H1 (cell line): Measurements from ENCODE around the gene PLXDC2.

Experiments
- HDAC6 ChIP-seq: IDR thresholded peaks from one replicate; pipeline ENCODE4 v1.7.1; 2012; ENCODE audit warnings: low read depth, mild to moderate bottlenecking, inconsistent platforms, low read length, moderate library complexity
- PHF8 ChIP-seq: fragments of 200-600 bp; sonication (generic); conservative IDR thresholded peaks from 2 replicates; pipeline ENCODE4 v1.7.1; 2012; ENCODE audit warnings: low read depth, mild to moderate bottlenecking, inconsistent platforms, low read length, moderate library complexity
- POLR2A ChIP-seq, 2 experiments: IDR thresholded peaks; 1 replicate in 1 of 2; 2 replicates in 1 of 2; pipeline ENCODE4 v1.6.1; 2011; ENCODE audit warnings: low read depth in 2 of 2, low read length in 2 of 2, mild to moderate bottlenecking in 2 of 2; ENCODE audit errors: control extremely low read depth in 1 of 2
- POLR2AphosphoS5 ChIP-seq: IDR thresholded peaks from 2 replicates; pipeline ENCODE4 v1.6.1; 2011; ENCODE audit warnings: low read depth, low read length
- RBBP5 ChIP-seq: IDR thresholded peaks from 2 replicates; pipeline ENCODE4 v1.7.1; 2012; ENCODE audit warnings: low read depth, mild to moderate bottlenecking, inconsistent platforms, low read length, moderate library complexity, borderline replicate concordance
- SIN3A ChIP-seq, 2 experiments: IDR thresholded peaks in 1 of 2; conservative IDR thresholded peaks in 1 of 2; 2 replicates each; pipeline ENCODE4 v1.6.1; 2011 to 2012; ENCODE audit warnings: low read length in 2 of 2, improper control_type of control experiment in 1 of 2, low read depth in 1 of 2, mild to moderate bottlenecking in 1 of 2
- SUZ12 ChIP-seq: fragments of 200-600 bp; sonication (generic); IDR thresholded peaks from 2 replicates; pipeline ENCODE4 v1.6.1; 2012; ENCODE audit warnings: mild to moderate bottlenecking, inconsistent platforms, low read length, moderate library complexity, mixed read lengths
- ZNF274 ChIP-seq: IDR thresholded peaks from 2 replicates; pipeline ENCODE4 v1.7.0; 2012; ENCODE audit warnings: low read length, borderline replicate concordance; ENCODE audit errors: extremely low read depth
- TF ChIP-seq, protein P1 (sequence below), 3 experiments: IDR thresholded peaks; 1 replicate in 2 of 3; 2 replicates in 1 of 3; pipeline versions ENCODE4 v1.5.1 to v1.6.1; 2011; ENCODE audit warnings: low read length in 3 of 3, mild to moderate bottlenecking in 3 of 3, inconsistent platforms in 2 of 3, low read depth in 1 of 3, moderate library complexity in 1 of 3; ENCODE audit not compliant: insufficient read depth in 1 of 3; ENCODE audit errors: control extremely low read depth in 1 of 3

DNA sequence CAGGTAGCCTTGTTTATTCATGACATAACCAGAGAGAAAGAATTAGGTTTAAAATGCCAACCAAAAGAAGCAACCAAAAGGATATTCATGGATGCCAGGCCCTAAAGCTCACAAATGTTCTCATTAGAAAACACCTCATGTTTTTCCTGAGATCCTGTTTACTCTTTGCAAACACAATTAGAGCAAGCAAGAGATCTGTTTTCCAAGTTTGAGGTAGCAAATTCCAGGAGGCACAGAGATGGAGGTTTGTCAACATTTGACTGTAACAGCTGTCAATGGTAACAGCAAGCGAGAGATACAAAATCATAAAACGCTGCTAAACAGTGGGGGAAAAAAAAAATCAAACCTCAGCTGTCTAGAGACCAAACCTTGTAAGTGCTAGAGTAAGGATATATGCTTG is 182.2 kb downstream of the PLXDC2 start:
- TF ChIP-seq HDAC6: no peak
- no peak for TF ChIP-seq POLR2AphosphoS5
- no peak for TF ChIP-seq POLR2A (IDR thresholded peaks at IDR 0.05; ENCODE audit: control extremely low read depth in 1 of 2, low read depth in 2 of 2, low read length in 2 of 2)
- no peak for TF ChIP-seq SUZ12
- TF ChIP-seq, protein P1, sequence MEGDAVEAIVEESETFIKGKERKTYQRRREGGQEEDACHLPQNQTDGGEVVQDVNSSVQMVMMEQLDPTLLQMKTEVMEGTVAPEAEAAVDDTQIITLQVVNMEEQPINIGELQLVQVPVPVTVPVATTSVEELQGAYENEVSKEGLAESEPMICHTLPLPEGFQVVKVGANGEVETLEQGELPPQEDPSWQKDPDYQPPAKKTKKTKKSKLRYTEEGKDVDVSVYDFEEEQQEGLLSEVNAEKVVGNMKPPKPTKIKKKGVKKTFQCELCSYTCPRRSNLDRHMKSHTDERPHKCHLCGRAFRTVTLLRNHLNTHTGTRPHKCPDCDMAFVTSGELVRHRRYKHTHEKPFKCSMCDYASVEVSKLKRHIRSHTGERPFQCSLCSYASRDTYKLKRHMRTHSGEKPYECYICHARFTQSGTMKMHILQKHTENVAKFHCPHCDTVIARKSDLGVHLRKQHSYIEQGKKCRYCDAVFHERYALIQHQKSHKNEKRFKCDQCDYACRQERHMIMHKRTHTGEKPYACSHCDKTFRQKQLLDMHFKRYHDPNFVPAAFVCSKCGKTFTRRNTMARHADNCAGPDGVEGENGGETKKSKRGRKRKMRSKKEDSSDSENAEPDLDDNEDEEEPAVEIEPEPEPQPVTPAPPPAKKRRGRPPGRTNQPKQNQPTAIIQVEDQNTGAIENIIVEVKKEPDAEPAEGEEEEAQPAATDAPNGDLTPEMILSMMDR (IDR thresholded peaks at IDR 0.05; ENCODE audit: control extremely low read depth in 1 of 3, insufficient read depth in 1 of 3, low read depth in 1 of 3, low read length in 3 of 3): no peak
- no peak for TF ChIP-seq PHF8
- no peak for TF ChIP-seq RBBP5
- TF ChIP-seq ZNF274: no peak
- no peak for TF ChIP-seq SIN3A (conservative IDR thresholded peaks at IDR 0.05 in 1 of 2, IDR thresholded peaks at IDR 0.05 in 1 of 2; ENCODE audit: low read depth in 1 of 2, low read length in 2 of 2)
